ENCODE measurements around the gene NOG. TPM values are rescaled to one million over a fixed set of nuclear protein-coding genes. Genes with fewer than 3 reads are reported as not detected.

The NOG gene
- polyA plus RNA-seq (ENCODE audit: insufficient read length in 3 of 3): 1 to 10 TPM; 1.1 to 1.6 (median 1.2) TPM

GRCh38 chr17:56593646-56594319 is at the start of gene NOG:
TSS of gene NOG (plus strand) at chr17:56593699. CDS start at chr17:56594224, 525 bp downstream.
- no peak for DNase-seq (ENCODE audit: low read depth in 3 of 3, low spot score in 2 of 3)

GRCh38 chr17:56545106-56545505 is 48.4 kb upstream of the NOG start:
- no peak for DNase-seq (ENCODE audit: low read depth in 3 of 3, low spot score in 2 of 3)

- no peak for DNase-seq (ENCODE audit: low read depth in 3 of 3, low spot score in 2 of 3)
Observed at GRCh38 chr17:56545930-56546329, 47.6 kb upstream of the NOG start.

- no peak for DNase-seq (ENCODE audit: low read depth in 3 of 3, low spot score in 2 of 3)
Observed at GRCh38 chr17:56548661-56549060, 44.8 kb upstream of the NOG start.

GRCh38 chr17:56549501-56549900 is 44.0 kb upstream of the NOG start:
- no peak for DNase-seq (ENCODE audit: low read depth in 3 of 3, low spot score in 2 of 3)

GRCh38 chr17:56557682-56558081 is 35.8 kb upstream of the NOG start:
- no peak for DNase-seq (ENCODE audit: low read depth in 3 of 3, low spot score in 2 of 3)

- DNase-seq (ENCODE audit: low read depth in 3 of 3, low spot score in 2 of 3): no peak
Observed at GRCh38 chr17:56558088-56558487, 35.4 kb upstream of the NOG start.

GRCh38 chr17:56570199-56570598 is 23.3 kb upstream of the NOG start:
- DNase-seq (ENCODE audit: low read depth in 3 of 3, low spot score in 2 of 3): no peak

GRCh38 chr17:56571456-56571855 is 22.0 kb upstream of the NOG start:
- no peak for DNase-seq (ENCODE audit: low read depth in 3 of 3, low spot score in 2 of 3)

- DNase-seq (ENCODE audit: low read depth in 3 of 3, low spot score in 2 of 3): no peak
Observed at GRCh38 chr17:56577190-56577842, 16.2 kb upstream of the NOG start.

GRCh38 chr17:56577843-56578204 is 15.7 kb upstream of the NOG start:
- no peak for DNase-seq (ENCODE audit: low read depth in 3 of 3, low spot score in 2 of 3)

- DNase-seq (ENCODE audit: low read depth in 3 of 3, low spot score in 2 of 3): no peak
Observed at GRCh38 chr17:56581635-56582627, 11.6 kb upstream of the NOG start.

GRCh38 chr17:56583772-56584171 is 9.7 kb upstream of the NOG start:
- DNase-seq (ENCODE audit: low read depth in 3 of 3, low spot score in 2 of 3): no peak

- no peak for DNase-seq (ENCODE audit: low read depth in 3 of 3, low spot score in 2 of 3)
Observed at GRCh38 chr17:56587298-56587697, 6.2 kb upstream of the NOG start.

- DNase-seq (ENCODE audit: low read depth in 3 of 3, low spot score in 2 of 3): no peak
Observed at GRCh38 chr17:56592487-56593085, 913 bp upstream of the NOG start.

GRCh38 chr17:56593086-56593645 is 333 bp upstream of the NOG start:
- DNase-seq (ENCODE audit: low read depth in 3 of 3, low spot score in 2 of 3): no peak

- no peak for DNase-seq (ENCODE audit: low read depth in 3 of 3, low spot score in 2 of 3)
Observed at GRCh38 chr17:56594320-56595107, 1.0 kb downstream of the NOG start.

GRCh38 chr17:56595108-56595418 is 1.6 kb downstream of the NOG start:
- DNase-seq (ENCODE audit: low read depth in 3 of 3, low spot score in 2 of 3): no peak

GRCh38 chr17:56595831-56596690 is 2.6 kb downstream of the NOG start:
- DNase-seq (ENCODE audit: low read depth in 3 of 3, low spot score in 2 of 3): no peak

All from right renal cortex interstitium (tissue), 3 donors.